COLO829 (cell line): ENCODE results near the gene POC1B.
"Not testable (repeated sequence)": the region's sequence is repeated elsewhere in the genome, so short reads cannot be mapped to it uniquely, and the experiment has no call there.

Experiments used
- DNase-seq: peaks from one replicate; pipeline ENCODE4 v3.0.0; 2012; ENCODE audit warnings: low spot score

POC1B gene

DNA sequence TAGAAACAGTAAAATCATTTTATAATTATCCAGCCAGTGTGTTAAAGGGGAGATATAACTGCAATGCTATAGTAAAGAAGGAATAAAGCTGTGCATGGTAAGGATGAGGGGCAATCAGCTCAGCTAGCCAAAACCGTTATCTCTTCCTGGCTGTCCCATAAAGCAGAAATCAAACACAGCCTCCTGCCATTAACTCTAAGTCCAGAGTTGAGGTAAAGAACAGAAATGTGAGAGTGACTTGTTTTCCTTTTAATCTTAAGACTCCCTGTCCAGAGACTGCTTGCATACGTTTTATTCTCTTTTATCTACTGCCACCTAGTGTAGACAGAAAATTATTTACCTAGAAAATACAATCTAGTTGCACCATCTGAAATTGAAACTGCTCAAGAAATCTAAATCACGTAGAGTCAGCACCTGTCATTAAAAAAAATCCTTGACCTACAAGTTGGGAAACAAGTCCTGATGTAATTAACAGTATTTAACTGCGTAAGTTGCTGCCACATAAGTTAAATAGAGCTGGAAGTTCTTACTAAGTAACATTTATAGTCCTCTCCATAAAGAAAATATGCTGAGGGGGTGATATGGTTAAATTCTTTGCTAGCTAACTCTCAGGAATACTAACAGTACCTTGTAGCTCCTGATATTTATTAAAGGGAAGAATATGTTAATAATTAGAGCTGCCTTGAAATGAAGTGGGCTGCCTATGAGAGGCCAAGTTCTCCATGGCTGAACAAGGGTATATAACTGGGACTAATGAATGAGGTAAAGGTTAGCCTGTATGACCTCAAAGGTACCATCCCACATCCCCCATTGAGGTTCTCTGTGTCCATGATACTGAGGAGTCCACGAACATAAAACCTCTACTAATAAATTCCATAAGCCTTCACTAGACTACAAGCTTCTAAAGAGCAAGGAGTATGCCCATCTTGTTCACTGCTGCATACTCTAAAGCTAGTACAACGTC, 63.9 kb downstream of the POC1B start:
- DNase-seq: peak; percentile 79

DNA sequence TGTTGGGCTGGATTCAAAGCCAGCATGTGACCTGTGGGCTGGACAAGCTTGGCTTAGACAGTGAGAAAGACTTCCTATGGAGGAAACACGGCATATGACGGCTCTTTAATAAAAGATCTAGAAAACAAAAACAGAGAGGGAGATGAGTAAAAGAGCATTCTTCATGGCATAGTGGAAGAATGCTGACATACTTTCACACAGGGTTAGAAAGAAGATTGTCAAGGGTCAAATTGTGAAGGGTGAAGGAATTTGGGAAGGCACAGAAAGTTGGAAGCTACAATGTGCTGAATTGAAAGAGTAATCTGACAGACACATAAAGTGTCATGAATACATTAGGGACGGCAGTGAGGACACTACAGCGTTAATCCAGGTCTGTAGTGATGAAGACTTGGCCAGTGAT, 64.7 kb downstream of the POC1B start:
- DNase-seq: no peak

DNA sequence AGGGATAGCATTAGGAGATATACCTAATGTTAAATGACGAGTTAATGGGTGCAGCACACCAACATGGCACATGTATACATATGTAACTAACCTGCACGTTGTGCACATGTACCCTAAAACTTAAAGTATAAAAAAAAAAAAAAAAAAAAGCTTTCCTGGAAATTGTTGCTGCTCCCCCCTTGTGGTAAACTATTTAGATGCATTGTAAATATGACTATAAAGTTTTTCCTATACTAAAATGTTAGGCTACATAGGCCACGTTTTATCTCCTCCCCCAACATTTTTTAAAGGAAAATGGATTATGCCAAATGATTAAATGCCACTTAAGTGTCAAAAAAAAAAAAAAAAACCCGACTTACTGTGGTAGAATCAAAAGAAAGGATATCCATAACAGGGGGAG, 66.6 kb downstream of the POC1B start:
- not testable (repeated sequence) for DNase-seq

DNA sequence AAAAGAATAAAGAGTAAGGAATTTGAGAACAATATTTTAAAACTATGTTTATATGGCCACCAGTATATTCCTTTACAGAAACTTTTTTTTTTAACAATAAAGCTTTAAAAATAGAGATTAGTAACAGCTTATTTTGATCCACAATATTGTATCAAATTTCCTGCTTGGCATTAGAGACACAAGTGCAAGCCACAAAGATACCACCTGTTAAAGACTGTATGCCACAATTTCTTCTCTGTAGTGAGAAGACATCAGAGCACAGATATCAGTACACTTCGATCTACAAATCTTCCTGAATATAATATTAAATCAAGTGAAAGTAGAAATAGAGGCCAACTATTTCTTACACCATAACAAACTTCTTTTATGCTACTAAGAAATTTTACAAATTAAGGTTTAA, 69.3 kb downstream of the POC1B start:
- no peak for DNase-seq

DNA sequence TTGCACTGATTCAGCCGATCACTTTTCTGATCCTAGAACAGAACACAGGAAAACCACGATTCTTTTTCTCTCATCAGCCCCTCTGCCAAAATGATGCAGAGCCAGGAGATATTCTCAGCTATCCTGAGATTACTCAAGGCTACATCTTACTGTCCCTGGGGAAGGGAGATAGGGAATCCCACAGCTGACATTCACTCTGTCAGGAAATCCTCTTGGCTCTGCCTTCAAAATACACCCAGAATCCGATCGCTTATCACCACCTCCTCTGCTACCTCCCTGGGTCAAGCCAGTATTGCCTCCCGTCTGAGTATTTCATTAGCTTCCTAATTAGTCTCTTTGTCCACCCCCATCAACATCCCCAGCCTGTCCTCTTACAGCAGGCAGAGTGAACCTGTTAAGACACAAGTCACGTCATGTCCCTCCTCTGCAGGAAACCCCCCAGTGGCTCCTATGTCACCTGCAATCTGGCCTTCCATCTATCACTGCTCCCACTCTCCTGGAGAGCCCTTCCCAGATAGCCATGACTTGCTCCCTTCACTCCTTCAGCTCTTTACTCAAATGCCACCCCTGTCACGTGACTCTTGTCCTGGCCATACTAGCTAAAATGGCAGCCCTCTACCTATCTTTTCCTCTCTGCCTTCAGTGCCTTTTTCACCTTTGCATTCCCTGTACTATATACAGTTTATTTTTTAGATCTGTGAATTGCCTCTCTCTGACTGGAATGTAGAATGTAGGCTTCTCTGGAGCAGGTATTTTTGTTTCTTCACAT, 71.6 kb downstream of the POC1B start:
- DNase-seq: no peak

DNA sequence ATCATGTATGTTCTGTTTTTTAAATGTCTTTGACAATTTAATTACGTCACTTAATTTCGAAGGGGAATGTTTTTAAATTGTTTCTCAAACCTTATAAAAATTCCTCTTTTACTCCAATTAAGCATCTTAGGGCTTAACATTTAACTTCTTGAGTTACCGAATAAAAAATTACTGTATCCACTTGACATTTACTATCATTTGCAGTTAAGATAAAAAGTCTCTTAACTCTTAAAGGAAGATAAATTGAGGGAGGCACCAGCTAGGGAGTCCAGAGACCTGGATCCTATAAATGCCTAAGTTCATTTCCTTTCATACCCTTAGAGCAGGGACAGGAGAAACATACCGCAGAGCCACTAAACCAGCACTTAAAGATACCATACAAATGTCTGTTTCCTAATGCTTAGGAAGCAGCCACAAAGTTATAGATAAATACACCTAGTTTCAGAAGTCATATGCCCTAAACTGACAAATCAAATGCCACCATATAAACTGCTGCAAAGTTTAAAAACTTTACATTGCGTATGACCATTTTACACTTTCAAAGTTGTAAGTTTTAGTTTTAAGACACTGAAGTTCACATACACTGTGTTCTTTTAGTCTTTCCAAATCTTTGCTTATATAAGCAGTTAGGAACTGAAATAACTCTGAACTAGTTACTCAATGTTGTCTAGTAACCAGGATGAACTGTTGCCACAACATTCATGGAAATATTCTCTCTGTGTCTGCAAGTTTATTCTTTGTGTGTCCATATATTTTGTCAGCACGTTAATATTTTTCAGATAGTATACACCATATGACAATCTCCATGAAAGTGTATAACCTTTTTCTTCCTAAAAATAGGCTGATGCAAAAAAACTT, 72.5 kb downstream of the POC1B start:
- DNase-seq: no peak

DNA sequence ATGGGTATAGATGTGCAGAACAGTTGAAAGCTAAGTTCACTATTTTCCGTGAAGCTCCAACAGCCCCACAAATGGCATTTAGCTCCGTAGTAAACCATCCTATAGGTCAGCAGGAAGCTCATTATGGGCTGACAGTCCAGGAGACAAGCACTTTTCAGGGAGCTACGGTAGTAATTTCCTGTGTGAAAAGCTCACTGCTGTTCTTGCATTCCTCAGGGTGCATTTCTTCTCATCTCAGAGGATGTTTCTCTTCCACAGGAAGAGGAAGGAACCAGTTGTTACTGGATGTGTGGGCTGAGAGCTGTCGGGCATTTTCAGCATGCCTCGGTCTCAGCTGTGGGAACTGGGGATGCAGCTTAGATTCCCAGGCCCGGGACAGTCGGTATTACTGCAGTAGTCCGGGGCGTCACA, 74.0 kb downstream of the POC1B start:
- peak; percentile 78 for DNase-seq

DNA sequence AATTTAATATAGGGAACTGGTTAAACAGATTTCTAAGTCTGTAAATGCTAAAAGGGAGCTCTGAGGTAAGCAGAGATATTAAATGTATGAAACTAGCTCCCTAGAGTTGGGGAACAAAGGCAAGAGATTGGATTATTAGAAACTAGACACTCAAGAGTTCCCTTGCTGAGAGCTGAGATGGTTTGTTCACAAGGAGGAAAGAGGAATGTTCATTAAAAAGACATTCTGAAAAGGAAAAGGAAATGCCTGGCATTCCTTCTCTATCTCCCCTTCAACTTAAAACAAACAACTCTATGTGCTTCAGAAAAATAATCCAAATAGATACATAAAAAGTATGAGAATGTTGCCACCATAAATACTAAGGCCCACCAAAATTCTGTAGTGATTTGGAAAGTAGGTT, 74.9 kb downstream of the POC1B start:
- peak; percentile 69 for DNase-seq

DNA sequence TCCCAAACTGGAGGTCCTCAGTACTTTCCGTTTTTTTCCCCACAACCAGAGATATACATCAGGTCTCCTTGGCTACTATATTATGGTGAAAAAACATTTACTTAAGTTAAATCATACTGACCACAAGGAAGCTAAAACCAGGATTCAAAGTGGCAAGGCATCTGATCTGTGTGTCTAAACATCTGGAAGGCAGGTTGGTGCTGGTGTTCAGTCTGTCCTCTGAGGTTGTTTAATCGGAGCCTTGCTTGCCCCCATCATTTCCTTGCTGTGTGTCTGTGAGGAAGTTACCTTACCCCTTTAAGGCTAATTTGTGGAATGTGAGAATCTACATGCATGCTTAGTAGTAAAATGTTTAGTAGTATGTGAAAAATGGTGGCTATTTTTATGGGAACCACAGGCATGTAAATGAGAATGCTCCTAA, 76.9 kb downstream of the POC1B start:
- no peak for DNase-seq

DNA sequence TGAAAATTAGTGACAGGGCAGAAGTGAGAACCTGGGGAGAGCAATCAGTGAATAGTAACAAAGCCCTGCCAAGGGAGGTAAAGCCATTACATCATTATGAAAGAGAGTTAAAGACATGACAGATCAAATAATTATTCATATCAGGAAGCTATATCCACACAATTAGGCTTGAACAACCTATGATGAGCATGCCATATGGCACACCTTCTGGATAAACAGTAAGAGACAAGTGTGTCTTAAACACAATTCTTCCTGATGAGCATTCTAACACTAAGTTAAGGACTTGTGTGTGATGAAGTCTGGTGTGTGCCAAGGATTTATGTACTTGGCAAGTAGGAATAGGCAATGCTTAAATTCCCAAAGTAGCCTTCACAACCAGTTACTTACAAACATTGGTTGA, 77.3 kb downstream of the POC1B start:
- DNase-seq: no peak

DNA sequence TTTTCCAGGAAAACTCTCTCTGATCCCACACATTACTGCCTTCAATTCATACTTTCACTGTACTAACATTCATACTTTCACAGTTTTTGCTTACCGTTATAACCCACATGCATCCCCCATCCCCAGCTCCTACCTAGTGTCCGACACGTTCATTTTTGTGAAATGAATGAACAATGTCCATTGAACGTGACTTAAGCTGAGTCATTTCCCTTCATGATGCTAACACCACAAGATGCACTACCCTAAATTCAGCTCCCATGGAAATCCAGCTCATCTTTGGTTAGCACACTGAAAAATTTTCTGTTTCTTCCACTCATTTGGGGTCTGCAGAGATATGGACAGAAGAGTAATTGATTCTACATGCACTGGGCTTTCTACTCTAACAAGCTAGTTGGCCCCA, 85.9 kb downstream of the POC1B start:
- DNase-seq: no peak

DNA sequence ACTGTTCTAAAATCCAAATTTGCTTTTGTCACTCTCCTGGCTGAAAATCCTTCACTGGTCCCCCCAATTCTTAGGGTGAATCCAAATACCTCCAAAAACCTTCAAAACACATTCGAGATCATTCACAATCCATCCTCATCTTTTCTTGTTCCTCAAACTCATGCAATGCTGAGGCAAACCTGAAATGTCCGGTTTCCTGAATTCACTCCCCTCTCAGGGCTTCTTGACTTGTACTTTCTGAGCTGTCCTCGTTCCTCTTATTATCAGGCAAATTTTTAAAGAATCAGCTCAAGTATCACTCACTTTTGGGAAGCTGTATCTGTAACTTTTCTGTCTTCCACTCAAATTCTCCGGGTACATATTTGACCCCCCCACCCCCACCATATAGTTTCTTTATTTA, 88.6 kb downstream of the POC1B start:
- no peak for DNase-seq

DNA sequence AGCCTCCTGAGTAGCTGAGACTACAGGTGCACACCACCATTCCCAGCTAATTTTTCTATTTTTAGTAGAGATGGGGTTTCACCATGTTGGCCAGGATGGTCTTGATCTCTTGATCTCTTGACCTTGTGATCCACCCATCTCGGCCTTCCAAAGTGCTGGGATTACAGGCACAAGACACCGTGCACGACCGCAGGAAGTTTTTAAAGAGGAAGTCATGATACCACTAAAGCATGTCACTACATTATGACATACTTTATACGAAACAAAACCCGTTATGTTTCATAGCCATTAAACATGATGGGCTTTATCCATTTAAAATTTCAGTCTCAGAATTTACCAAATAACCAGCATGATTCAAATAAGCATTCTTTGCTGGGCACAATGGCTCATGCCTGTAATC, 89.8 kb downstream of the POC1B start:
- no peak for DNase-seq

DNA sequence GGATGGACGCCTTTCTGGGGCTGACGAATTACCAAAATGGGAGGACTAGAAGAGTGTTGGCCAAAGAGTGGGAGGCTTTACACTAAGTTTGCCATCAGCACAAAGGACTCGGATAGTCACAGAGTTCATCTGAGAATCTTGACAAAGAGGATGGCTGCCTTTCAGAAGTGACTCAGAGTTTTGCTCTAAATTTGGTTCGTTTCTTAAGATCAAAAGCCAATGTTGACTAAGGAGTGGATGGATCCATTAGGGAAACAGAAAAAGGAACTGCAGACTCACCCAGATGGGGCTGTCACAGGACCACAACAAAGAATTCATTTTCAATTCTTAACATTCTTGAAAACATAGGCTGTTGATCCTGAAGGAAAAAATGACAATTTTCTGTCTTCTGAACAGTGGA, 92.2 kb downstream of the POC1B start:
- no peak for DNase-seq

DNA sequence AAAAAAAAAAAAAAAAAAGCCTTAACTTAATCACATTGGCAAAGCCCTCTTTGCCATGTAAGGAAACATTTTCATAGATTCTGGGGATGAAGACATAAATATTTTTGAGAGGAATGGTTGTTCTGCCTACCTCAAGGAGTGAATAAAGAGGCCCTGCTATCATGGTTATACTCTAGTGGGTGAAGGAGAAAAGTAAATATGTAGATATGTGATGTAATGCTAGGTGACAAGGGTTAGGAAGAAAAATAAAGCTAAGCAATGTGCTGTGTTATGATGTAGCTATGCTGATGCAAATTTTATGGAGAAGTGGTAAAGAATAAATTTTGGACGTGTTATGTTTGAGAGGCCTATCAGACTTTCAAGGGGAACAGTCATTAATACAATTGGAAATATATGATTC, 93.5 kb downstream of the POC1B start:
- no peak for DNase-seq

DNA sequence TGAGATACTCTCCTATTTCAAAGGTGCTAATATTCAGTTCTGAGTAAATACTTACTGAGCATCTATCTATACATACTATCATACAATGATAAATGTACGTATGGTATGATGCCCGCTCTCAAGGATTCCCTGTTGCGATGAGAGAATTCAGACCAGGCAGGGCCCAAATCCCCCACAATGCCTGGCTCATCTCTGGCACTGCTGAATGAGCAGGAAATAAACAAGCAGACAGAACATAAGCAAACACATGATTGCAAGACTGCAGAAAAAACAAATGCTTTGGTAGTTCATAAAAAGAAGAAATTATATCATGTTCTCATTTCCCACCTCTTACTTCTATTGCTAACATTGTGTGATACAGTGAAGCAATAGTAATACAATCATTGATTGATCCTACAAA, 96.3 kb downstream of the POC1B start:
- DNase-seq: no peak

DNA sequence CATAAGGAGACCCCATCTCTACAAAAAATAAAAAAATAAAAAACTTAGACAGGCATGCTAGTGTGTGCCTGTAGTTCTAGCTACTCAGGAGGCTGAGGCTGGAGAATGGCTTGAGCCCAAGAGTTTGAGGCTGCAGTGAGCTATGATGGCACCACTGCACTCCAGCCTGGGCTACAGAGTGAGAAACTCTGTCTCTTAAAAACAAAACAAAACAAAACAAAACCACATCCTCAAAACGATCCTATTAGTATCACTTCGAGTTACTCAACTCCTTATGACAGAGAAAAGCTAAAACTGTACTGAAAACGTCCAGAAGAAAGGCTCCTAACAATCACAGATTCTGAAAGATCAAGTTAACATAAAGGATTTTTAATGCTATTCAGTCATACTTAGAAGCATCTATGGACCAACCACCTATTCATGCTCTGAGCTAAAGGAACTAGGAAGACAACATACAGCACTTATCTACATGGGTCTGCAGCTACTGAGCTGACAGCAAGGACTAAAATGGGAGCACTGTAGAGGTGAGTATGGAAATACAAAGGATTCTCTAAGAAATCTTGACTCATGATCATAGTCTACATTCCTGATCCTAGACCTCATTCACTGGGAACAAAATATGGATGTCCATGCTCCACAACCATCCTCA, 98.2 kb downstream of the POC1B start:
- no peak for DNase-seq

DNA sequence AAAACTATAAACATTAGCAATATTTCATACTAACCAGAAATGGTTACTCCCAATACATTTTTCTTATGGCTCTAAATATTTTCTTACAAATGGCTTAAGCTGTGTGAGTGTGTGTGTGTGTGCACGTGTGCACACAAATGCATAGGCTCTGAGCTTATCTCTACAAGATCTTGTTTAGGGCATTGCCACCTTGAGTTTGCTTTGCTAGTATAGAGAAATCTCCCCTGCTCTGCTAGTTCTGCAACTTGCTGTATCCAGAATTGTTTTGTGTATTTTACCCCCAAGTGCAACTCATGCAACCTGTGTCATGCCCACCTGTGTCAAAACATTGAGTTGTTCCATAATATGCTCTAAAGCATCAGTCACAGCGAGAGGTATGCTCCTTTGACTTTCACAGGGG, 101.0 kb downstream of the POC1B start:
- DNase-seq: no peak

DNA sequence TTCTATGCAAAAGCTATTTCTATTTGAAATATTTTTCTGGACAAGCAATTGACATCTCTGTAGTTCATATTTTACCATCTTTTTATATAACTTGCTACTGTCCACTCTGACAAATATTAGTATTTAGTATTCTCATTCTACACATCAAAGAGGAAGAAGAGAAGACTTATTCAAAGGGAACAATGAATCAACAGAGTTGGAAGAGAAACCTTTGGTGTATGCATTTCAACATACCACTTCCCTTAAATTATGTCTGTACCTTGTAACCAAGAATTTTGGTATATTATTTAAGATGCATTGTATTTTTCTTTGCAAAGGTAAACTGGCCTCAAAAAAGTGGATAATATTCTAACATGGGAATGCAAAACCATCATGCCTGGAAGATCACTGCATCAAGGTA, 101.5 kb downstream of the POC1B start:
- no peak for DNase-seq

DNA sequence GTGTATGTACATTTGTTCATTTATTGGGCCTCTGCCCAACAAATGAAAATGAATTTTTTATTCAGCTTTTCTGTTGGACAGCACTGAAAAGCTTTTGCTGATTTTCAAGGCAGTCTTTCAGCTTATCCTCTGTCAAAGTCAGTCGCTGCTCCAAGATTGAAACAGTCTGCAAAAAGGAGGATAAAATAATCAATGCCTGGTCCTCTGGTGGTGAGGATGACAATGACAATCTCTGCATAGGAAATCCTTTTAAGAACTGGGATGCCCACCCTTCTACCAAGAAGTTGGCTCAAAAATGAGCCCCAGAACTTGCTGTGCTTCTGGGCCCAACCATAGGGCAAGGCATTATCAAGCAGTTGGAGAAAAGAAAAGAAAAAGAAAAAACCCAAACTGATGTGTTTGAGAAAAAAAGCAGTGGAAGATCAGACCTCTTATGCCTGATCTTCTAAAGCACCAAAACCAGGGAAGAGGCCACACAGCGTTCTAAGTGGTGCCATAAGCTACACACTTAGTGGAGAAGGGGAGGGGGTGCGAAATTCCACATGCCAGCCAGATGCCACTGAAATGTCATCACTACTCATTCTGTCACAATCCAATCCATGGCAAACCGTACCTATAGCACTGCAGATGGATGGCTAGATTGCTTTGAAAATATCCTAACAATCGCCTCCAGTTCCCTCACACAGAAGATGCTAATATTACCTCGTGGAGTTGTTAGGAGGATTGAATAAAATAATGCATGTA, 104.6 kb downstream of the POC1B start:
- DNase-seq: no peak
